ENCODE measurements around the gene CFAP298. TPM values are rescaled to one million over a fixed set of nuclear protein-coding genes. Genes with fewer than 3 reads are reported as not detected.

The CFAP298 gene
- total RNA-seq, 1 donor from 2014 or later = 22.0 TPM

DNA sequence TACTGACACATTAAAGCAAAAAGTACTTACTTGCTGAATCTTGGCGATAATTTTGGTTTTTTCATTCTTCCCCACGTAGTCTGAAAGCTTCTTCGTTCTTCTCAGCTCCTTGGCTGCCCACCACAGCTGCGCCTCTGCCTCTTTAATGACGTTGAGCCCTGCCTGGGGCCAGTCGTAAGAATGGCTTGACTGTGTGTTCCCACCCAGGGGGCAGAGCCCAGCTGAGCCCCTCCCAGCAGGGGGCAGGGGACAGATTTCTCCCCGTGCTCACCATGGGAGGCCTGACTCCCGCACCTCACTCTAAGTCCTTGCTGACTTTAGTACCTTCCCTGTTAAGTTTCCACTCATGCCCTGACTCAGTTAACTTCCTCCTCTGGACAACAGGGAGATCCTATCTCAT lies 9.0 kb downstream of the CFAP298 start:
- intact Hi-C loops (cut with DNase I) = no loop called here
- no peak for DNase-seq (ENCODE audit: low spot score)

DNA sequence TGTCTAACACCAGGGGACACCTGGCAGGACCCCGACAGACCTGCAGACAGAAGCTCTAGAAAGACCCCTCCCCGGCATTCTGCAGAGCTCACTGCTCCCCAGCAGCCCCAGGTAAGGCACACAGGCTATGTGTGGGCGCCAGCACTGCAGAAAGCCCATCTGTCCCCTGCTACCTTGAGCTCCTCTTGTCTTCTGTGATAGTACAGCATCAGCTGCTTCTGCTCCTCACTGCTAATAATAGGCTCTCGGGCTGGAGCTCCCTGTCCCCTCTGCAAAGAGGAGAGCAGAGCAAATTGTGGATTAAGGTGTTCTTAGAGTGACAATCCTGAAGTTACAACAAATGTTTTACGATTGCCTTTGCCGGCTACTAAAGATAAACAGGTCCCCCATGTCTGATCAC lies 10.1 kb downstream of the CFAP298 start:
- intact Hi-C loops (cut with DNase I) = no loop called here
- DNase-seq (ENCODE audit: low spot score) = no peak

DNA sequence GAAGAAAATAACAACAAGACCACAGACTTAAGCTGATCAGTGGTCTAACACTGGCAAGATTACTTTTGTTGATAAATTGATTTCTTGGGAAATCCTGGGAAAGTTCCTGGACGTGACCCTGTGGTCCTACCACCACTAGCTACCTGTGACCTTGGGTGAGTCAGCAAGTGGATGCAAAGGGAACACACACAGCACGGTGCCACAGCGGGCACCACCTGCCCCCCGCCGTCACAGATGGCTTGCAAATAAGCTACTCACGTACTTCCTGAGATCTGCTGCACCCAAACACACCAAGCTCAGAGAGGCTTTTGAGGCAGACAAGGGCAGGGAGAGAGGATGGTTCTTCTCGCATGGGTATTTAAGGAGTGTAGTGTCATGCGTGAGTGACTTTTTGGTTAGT lies 12.7 kb downstream of the CFAP298 start:
- intact Hi-C loops (cut with DNase I) = no loop called here

DNA sequence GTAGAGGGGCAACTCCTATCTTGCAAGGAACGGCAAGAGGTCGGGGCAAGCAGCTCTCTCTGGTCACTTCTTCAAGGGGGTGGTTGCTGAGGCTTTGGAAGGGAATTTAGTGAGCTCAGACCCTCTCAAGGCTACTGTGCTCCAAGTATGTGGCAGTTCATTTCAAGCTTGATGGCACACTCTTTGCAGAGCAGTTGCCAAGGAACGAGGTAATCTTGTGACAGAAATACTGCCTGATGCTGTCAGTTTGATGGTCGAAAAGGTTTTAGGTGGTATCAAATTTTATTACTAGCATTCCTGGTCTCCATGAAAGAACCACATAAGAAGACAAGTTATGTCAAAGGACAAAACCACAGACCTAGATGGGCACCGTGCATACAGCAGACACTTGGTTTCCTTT lies 13.1 kb downstream of the CFAP298 start:
- DNase-seq (ENCODE audit: low spot score) = no peak
- intact Hi-C loops (cut with DNase I) = no loop called here

More for the DNA sequence above, 12.7 kb downstream of the CFAP298 start:
- DNase-seq (ENCODE audit: low spot score) = no peak

DNA sequence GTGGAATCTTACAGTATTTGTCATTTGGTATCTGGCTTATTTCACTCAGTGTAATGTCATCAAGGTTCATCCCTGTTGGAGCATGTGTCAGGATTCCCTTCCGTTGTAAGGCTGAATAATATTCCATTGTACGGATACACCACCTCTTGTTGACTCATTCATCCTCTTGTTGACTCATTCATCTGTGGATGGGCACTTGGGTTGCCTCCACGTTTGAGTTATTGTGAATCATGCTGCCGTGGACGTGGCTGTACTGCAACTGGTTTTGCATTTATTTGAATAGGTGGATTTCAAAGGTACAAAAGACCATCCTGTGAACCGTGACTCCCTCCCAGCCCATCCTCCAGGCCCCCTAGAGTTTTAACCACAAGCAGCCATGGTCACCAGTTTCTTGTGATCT lies 15.0 kb downstream of the CFAP298 start:
- intact Hi-C loops (cut with DNase I) = no loop called here
- no peak for DNase-seq (ENCODE audit: low spot score)

DNA sequence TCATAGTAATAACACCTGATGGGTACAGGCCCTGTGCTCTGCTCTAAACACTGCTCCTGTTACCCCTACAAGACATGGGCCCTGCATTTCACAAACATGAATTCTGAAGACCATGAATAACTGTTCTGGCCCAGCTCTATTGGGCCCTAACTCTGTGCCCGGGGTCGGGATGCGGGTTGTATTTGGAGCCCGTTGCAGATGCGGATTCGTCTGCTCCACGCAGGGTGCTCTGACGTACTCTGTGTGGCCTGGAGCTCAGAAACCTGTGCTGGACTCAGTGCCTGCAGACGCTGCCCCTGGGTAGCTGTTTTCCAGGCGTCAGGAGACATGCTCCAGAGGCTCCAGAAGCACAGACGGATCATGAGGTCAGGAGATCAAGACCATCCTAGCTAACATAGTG lies 16.7 kb downstream of the CFAP298 start:
- DNase-seq (ENCODE audit: low spot score) = no peak
- intact Hi-C loops (cut with DNase I) = no loop called here

DNA sequence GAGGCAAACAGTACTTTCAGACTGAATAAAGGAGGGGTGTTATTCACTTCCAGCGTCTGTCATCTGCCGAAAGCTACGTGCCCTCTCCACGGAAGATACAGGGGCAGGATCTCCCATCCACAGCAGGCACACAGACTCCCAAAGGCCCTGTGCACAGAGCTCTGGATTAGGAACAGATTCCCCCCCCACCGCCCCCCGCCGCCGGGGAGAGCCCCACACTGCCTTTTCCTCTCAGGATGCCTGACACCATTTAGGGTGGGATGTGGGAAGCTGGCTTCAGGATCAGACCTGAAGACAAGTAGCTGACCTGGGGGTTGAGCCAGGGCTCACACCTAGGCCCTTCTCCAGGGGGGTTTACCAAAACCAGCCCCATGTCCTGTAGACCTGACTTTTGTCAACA lies 18.5 kb downstream of the CFAP298 start:
- intact Hi-C loops (cut with DNase I) = no loop called here
- DNase-seq (ENCODE audit: low spot score) = no peak

DNA sequence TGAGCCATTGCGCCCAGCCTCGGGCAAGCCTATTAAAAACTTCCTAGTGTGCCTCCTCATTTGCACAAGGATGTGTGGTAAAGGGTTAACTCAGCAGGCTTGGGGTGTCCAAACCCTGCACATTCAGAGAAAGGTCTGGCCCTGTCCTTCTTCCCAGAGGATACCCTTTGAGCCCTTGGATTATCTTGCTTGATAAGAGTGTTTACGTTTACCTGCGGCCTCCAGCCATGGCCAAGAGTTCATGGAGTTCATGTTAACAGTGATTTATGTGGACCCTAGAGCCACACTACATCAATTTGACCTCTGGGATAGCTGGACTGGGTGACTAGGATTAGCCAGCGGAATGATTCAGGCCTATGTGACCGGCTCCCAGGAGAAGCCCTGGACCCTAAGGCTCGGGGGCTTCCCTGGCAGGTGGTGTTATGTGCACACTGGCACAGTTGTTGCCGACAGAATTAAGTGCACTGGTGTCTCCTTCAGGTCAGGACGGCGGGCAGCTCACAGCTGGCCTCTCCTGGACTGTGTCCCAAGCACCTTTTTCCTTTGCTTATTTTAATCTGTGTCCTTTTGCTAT lies 19.2 kb downstream of the CFAP298 start:
- intact Hi-C loops (cut with DNase I) = no loop called here
- DNase-seq (ENCODE audit: low spot score) = no peak

DNA sequence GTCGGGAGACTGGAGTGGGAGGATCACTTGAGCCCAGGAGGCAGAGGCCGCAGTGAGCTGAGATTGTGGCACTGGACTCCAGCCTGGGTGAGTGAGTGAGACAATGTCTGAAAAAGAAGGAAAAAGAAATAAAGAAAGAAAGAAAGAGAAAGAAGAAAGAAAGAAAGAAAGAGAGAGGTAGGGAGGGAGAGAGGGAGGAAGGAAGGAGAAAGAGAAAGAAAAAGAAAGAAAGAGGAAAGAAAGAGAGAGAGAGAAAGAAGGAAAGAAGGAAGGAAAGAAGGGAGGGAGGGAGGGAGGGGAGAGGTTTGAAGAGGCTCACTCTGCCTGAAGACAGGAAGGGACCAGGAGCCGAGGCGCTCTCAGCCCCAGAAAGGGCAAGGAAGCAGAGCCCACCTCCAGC lies 22.0 kb downstream of the CFAP298 start:
- intact Hi-C loops (cut with DNase I) = no loop called here
- DNase-seq (ENCODE audit: low spot score) = no peak

DNA sequence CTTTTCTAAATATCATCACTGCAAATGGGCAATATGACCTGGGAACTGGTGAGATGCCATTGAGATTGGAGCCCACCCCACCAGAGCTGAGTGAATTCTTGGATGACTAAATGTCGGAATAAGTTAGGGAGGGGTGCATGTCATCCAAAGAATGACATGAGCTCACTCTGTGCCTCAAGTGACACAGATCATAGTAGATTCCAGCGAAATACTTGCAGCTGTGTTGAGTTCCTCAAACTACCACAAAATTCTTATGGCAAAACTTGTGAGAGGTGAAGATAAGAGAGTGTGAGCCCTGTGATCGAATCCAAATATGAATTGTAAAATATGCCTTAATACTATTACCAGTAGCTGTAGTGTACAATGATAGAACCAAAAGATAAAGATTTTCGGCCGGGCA lies 24.5 kb downstream of the CFAP298 start:
- intact Hi-C loops (cut with DNase I) = no loop called here
- no peak for DNase-seq (ENCODE audit: low spot score)

DNA sequence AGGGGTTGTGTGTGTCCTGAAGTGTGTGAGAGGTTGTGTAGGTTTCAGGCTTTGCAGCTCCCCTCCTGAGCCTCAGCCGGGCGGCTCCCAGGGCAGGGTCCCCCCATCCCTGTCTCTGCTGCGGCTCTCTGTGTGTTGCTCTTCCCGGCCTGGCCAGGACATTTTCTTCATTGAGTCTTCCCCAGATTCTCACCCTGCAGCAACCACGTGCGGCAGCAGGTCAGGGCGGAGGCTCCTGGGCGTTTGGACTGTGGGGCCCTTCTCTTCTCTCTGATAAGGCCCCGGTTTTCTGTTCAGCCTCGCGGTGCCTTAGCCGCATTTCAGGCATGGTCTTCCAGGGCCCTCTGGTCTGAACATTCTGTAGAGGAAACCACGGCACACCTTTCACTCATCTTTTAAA lies 25.1 kb downstream of the CFAP298 start:
- no peak for DNase-seq (ENCODE audit: low spot score)
- intact Hi-C loops (cut with DNase I) = no loop called here

DNA sequence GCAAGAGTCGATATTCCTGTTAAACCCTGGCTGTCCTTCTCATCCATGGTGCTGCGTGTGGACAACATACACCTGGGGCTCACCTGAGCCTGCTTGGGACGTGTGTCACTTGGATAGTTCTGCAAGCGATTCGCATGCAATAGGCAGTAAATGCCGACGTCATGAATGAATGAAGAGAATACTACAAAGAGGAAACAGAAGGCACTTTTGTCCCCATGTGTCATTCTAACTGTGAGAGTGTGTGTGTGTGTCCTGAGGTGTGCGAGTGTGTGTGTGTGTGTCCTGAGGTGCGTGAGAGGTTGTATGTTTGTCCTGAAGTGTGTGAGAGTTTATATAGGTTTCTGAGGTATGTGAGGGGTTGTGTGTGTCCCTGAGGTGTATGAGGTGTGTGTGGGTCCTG lies 26.2 kb downstream of the CFAP298 start:
- DNase-seq (ENCODE audit: low spot score) = no peak
- intact Hi-C loops (cut with DNase I) = no loop called here

DNA sequence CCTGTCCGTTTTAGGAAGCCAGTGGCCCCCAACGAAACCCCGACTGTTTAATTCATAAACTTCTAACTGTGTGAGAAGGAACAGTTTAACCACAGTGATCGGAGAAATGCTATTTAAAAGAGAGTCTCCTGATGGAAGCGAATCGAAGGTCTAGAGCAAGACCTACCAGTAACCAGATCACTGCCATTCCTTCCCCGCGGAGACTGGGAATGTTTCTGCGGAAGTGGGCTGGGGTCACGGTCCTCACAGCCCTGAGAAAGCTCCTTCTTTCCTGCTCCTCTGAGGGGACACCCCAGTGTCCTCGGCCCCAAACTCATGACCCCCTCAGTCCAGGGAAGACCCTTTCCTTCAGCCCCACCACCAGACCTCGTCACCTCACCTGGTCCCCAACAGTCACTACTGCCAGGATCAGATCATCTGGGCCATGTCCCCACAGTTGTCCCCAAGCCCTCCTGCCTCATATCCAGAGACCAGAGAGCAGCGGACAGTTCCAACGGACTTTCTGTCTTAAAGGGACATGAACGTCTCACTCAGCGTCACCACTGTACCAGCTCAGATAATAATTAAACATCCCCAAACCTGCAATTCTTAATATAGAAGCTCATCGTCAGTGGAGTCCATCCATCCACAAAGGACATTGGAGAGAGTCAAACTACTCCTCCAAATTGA lies 27.0 kb downstream of the CFAP298 start, which contains the start of gene TCP10L:
TCP10L (minus strand) TSS at position 482 of the 669 bp plus-strand sequence. CDS start 1,219 bp downstream, outside the sequence.
- no peak for DNase-seq (ENCODE audit: low spot score)
- intact Hi-C loops (cut with DNase I) = no loop called here

DNA sequence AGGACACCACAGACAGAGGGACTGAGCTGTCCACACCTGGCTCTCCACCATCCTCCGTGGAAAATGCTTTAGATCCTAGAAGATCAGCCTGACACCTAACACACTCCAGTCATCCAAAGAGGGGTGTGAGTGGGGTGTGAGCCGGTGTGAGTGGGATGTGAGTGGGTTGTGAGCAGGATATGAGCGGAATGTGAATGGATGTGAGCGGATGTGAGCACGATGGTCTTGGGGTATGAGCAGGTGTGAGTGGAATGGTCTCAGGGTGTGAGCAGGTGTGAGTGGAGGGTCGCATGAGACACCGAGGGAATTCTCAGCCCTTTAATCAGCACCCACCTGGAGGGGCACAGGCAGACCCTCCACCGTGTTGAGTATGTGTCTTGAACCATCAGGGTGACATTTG lies 27.7 kb downstream of the CFAP298 start:
- no peak for DNase-seq (ENCODE audit: low spot score)
- intact Hi-C loops (cut with DNase I) = no loop called here

DNA sequence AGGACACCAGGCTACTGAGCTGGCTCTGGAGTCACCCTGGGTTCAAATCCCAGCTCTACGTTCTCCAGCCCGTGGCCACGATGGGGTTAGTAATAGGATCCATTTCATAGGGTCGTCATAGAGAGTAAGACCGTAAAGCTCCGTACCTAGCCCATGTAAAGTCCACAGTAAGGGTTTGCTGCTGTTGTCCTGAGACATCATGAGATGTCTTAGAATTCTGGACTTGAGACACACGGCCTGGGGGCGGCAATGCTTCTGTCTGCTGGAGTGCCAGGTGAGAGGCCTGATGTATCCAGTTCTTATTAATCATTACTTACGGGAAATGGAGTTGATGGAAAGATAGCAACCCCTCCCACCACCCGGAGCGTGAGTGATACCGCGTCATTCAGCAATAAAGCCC lies 30.4 kb downstream of the CFAP298 start:
- DNase-seq (ENCODE audit: low spot score) = no peak
- intact Hi-C loops (cut with DNase I) = no loop called here

DNA sequence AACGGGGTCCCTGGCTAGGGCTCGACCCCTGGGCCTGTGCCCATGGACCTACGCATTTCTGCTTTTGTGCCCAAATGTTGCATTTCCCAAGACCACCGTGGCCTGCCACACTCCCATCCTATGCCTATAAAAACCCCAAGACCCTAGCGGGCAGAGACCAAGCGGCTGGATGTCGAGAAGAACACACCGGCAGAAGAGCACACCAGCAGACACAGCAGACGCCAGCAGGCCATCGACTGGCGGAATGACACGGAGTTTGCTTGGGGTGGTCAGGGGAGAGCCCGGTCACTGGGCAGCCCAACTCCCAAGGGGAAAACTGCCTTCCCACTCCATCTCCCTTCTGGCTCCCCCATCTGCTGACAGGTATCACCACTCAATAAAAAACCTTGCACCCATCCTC lies 31.2 kb downstream of the CFAP298 start:
- DNase-seq (ENCODE audit: low spot score) = no peak
- intact Hi-C loops (cut with DNase I) = no loop called here

DNA sequence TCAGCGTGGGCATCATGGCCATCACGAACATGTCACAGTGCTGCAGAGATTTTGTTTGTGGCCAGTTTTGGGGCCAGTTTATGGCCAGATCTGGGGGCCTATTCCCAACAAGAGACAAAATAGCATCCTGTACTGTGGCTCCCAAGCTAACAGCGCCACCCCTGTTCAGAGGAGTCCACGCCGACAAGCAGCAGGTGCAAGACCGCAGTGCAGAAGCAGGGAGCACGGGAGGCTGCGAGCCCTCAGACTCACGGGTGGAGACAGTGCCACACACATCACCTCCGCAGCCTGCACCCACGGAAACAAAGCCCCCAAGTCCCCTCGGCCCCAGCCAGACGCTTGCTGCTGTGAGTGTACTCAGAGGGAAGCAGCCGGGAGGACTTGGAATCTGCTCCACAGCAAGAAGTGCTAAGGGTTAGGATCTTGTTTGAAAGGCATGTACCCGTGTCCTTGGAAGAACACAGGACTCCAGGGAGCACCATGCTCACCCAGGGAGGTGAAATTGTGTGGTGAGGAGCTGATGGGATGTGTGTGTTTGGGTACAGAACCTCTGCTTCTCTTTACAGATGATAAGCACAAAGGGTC lies 34.0 kb downstream of the CFAP298 start:
- intact Hi-C loops (cut with DNase I) = no loop called here

DNA sequence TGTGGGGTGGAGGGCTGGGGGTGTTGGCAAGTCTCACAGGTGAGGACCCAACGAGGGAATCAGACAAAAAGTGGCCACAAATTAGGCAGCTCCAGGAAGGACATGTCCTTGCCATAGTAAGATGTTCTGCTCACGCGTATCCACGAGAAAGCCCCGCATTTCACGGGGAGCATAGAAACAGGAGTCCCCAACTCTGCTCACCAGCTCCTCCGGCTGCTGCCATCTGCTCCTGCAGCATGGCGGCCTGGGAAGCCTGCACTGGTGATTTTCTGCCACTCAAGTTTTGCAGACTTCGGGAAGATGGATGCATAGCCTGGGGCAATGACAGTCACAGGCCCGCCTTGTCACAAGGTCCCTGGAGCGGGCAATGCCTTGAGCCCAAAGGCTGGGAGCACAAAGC lies 36.2 kb downstream of the CFAP298 start:
- intact Hi-C loops (cut with DNase I) = no loop called here
- no peak for DNase-seq (ENCODE audit: low spot score)

More for the DNA sequence above, 34.0 kb downstream of the CFAP298 start:
- no peak for DNase-seq (ENCODE audit: low spot score)

DNA sequence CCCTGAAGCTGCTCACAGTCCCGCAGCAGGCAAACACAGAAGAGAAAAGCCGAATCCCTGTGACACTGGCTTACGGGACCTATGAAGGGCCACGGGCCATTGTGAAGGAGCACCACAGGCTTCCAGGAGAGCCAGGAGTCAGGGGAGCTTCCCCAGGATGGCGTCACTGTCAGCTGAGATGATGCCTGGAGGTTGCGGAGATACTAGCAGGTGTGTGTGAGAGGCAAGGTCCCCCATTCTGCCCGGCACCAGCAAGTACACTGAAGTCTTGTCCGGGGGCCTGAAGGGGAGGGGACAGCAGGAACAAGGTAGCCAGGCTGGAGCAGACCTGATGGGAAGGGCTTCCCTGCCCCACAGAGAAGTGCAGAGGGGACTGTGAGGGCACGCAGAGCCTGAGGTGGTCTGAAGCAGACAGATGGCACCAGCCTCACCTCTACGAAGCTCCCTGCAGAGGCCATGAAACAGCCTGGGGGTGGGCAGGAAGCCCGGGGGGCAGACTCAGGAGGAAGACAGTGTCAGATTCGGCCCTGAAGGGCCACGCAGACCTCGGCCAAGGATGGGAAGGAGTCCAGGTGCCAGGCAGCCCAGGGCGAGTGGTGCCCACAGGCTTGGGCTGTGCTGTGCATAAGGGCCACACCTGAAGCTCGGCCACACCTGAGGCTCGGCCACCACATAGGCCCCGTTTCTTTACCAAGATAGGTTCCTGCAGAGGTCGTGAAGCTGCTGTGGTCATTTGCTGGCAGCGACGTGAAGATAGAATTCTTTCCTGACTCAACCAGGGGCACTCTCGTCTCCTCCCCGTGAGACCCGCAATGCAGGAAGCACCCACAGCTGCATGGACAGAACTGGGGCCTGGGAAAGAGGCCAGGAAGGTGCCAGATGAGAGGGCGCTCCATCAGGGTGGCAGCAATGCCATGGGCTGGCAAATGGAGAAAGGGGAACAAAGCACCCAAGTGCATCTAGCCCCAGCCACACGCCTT lies 36.9 kb downstream of the CFAP298 start:
- intact Hi-C loops (cut with DNase I) = no loop called here
- DNase-seq (ENCODE audit: low spot score) = no peak

Measured in cardiac septum (tissue), 1 donor.